ENCODE data around the gene GMDS. TPM values are rescaled to one million over a fixed set of nuclear protein-coding genes. Genes with fewer than 3 reads are reported as not detected.

Gene GMDS
- total RNA-seq, 4 donors from 2014 or later, result 3.4 to 7.2 (median 4.6) TPM

- DNase-seq, result no peak
- intact Hi-C loops (cut with DNase I; ENCODE audit: low total_unique reads), result no loop called here
- peaks cover 22 to 35% (median 30%) of the 10 kb centered on the region in 3 donors for H3K27me3 ChIP-seq
These were observed 653.5 kb downstream of the GMDS start for GRCh38 chr6:1591926-1592325.

GRCh38 chr6:1591243-1591642 is 654.2 kb downstream of the GMDS start:
- ATAC-seq, result no peak
- H3K27ac ChIP-seq, result no peak overlapping the region
- in situ Hi-C loops (cut with MboI; ENCODE audit: low sequenced_read_pairs in 4 of 4), result loop anchor here (5.0 to 25.0 kb wide), 6 partner anchors 596 to 1146 kb away; no protein-coding TSS in a partner anchor

More at GRCh38 chr6:1591926-1592325, 653.5 kb downstream of the GMDS start:
- in situ Hi-C loops (cut with MboI; ENCODE audit: low sequenced_read_pairs in 4 of 4), result loop anchor here (5.0 to 25.0 kb wide), 6 partner anchors 595 to 1145 kb away; no protein-coding TSS in a partner anchor
- Histone ChIP-seq H3K9me3 (no peaks in the 10 kb centered on the region), H3K4me1 (peaks cover 2 to 3% of the 10 kb centered on the region in 2 donors), H3K4me3 (no peak overlapping the region), H3K27ac (no peak overlapping the region), H3K36me3 (no peaks in the 10 kb centered on the region)
- no peak for ATAC-seq
- TF ChIP-seq CTCF (IDR thresholded peaks at IDR 0.05 in 4 of 5, conservative IDR thresholded peaks at IDR 0.05 in 1 of 5), result no peak
- TF ChIP-seq POLR2A (IDR thresholded peaks at IDR 0.05), result no peak

GRCh38 chr6:1590580-1590979 is 654.8 kb downstream of the GMDS start:
- DNase-seq (no peak), ATAC-seq (no peak)
- H3K4me3 ChIP-seq, result no peak overlapping the region
- H3K27me3 ChIP-seq, result peaks cover 17 to 30% (median 24%) of the 10 kb centered on the region in 3 donors
- H3K27ac ChIP-seq, result no peak overlapping the region
- no peaks in the 10 kb centered on the region for H3K36me3 ChIP-seq
- intact Hi-C loops (cut with DNase I; ENCODE audit: low total_unique reads) (no loop called here), in situ Hi-C loops (cut with MboI; ENCODE audit: low sequenced_read_pairs in 4 of 4) (loop anchor here (5.0 to 25.0 kb wide), 6 partner anchors 597 to 1147 kb away; no protein-coding TSS in a partner anchor)
- H3K4me1 ChIP-seq, result no peaks in the 10 kb centered on the region
- TF ChIP-seq POLR2A (IDR thresholded peaks at IDR 0.05) (no peak), CTCF (IDR thresholded peaks at IDR 0.05 in 4 of 5, conservative IDR thresholded peaks at IDR 0.05 in 1 of 5) (no peak)
- H3K9me3 ChIP-seq, result no peaks in the 10 kb centered on the region

More at GRCh38 chr6:1591243-1591642, 654.2 kb downstream of the GMDS start:
- DNase-seq, result no peak
- H3K36me3 ChIP-seq, result no peaks in the 10 kb centered on the region
- H3K9me3 ChIP-seq, result no peaks in the 10 kb centered on the region
- TF ChIP-seq POLR2A (IDR thresholded peaks at IDR 0.05) (no peak), CTCF (IDR thresholded peaks at IDR 0.05 in 4 of 5, conservative IDR thresholded peaks at IDR 0.05 in 1 of 5) (no peak)
- intact Hi-C loops (cut with DNase I; ENCODE audit: low total_unique reads), result no loop called here
- peaks cover 2 to 3% of the 10 kb centered on the region in 2 donors for H3K4me1 ChIP-seq
- H3K4me3 ChIP-seq, result no peak overlapping the region
- H3K27me3 ChIP-seq, result peaks cover 22 to 35% (median 30%) of the 10 kb centered on the region in 3 donors

GRCh38 chr6:1589208-1589607 is 656.2 kb downstream of the GMDS start:
- TF ChIP-seq CTCF (IDR thresholded peaks at IDR 0.05 in 4 of 5, conservative IDR thresholded peaks at IDR 0.05 in 1 of 5), result no peak
- TF ChIP-seq POLR2A (IDR thresholded peaks at IDR 0.05), result no peak
- Histone ChIP-seq H3K4me3 (no peak overlapping the region), H3K27ac (no peak overlapping the region), H3K4me1 (no peaks in the 10 kb centered on the region), H3K27me3 (peaks cover 4 to 18% (median 13%) of the 10 kb centered on the region in 3 donors), H3K36me3 (no peaks in the 10 kb centered on the region), H3K9me3 (no peaks in the 10 kb centered on the region)
- ATAC-seq (no peak), DNase-seq (no peak)
- in situ Hi-C loops (cut with MboI; ENCODE audit: low sequenced_read_pairs in 4 of 4), result loop anchor here in 2 of 4 donors (10.0 to 25.0 kb wide), 3 partner anchors 598 to 1148 kb away; no protein-coding TSS in a partner anchor
- intact Hi-C loops (cut with DNase I; ENCODE audit: low total_unique reads), result no loop called here

Data from gastrocnemius medialis (tissue), 4 donors.